Omental fat pad (tissue), 4 donors: Measurements from ENCODE around the gene AIFM3. TPM values are rescaled to one million over a fixed set of nuclear protein-coding genes. Genes with fewer than 3 reads are reported as not detected.

Experiments
- ATAC-seq: fragments of 150-250 bp; one replicate; pipeline ENCODE4 v1.9.1; 2016; ENCODE audit warnings: mild to moderate bottlenecking, moderate library complexity; ENCODE audit not compliant: low FRiP score
- DNase-seq: peaks from one replicate; pipeline ENCODE4 v3.0.0-alpha.2; 2019; ENCODE audit warnings: low spot score
- total RNA-seq, 4 donors: library from RNA; depleted of rRNA; stranded (reverse); fragments of >200 nt; gene quantifications; one replicate each; pipeline ENCODE4 v1.1.0, GENCODE V29; 2016
- TF ChIP-seq, protein P1 (sequence below), 3 donors: fragments of 450-650 bp; IDR thresholded peaks; one replicate each; pipeline ENCODE4 v1.5.1; 2016 to 2017; ENCODE audit warnings: antibody characterized with exemption in 3 of 3, mild to moderate bottlenecking in 3 of 3, moderate library complexity in 2 of 3

AIFM3 gene
- total RNA-seq, 4 donors from 2014 or later, result 1.0 to 2.6 (median 2.0) TPM

DNA sequence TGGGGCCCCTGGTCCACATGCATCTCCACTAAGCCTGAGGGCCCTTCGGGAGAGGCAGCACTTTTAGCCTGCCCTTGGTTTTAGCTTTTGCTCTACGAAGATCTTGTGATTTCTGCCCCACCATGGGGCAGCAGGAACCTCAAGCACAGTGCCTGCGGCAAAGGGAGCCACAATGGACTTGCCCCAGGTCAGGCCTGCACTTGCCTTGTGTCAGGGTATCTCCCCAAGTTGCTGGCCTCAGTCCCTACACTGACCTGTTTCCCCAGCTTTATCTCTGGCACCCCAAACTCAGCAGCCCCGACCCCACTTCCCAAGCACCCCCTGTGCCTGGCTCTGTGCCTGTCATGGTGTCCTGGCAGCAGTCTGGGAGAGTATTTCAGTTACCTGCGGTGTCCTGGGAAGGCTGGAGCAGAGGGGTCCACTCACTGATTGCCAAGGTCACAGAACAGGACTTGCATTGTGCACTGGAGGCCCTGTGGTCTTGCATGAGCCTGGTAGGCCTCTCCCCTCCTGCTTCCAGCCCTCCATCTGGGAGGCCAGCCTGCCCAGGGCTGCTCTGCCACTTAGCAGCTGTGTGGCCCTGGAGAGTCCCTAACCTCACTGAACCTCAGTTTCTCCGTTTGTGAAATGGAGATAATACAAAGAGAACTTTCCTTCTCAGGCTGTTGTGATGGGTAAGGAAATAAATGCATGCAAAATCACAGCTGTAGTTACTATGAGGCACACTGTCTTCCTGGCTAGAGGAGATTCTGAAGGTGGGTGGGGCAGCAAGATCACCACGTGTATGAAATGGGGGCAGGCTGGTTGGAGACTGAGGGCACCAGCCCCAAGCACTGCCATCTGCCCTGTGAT, 3.6 kb upstream of the AIFM3 start:
- ATAC-seq, result no peak
- TF ChIP-seq, protein P1, sequence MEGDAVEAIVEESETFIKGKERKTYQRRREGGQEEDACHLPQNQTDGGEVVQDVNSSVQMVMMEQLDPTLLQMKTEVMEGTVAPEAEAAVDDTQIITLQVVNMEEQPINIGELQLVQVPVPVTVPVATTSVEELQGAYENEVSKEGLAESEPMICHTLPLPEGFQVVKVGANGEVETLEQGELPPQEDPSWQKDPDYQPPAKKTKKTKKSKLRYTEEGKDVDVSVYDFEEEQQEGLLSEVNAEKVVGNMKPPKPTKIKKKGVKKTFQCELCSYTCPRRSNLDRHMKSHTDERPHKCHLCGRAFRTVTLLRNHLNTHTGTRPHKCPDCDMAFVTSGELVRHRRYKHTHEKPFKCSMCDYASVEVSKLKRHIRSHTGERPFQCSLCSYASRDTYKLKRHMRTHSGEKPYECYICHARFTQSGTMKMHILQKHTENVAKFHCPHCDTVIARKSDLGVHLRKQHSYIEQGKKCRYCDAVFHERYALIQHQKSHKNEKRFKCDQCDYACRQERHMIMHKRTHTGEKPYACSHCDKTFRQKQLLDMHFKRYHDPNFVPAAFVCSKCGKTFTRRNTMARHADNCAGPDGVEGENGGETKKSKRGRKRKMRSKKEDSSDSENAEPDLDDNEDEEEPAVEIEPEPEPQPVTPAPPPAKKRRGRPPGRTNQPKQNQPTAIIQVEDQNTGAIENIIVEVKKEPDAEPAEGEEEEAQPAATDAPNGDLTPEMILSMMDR (IDR thresholded peaks at IDR 0.05), result no peak
- no peak for DNase-seq

DNA sequence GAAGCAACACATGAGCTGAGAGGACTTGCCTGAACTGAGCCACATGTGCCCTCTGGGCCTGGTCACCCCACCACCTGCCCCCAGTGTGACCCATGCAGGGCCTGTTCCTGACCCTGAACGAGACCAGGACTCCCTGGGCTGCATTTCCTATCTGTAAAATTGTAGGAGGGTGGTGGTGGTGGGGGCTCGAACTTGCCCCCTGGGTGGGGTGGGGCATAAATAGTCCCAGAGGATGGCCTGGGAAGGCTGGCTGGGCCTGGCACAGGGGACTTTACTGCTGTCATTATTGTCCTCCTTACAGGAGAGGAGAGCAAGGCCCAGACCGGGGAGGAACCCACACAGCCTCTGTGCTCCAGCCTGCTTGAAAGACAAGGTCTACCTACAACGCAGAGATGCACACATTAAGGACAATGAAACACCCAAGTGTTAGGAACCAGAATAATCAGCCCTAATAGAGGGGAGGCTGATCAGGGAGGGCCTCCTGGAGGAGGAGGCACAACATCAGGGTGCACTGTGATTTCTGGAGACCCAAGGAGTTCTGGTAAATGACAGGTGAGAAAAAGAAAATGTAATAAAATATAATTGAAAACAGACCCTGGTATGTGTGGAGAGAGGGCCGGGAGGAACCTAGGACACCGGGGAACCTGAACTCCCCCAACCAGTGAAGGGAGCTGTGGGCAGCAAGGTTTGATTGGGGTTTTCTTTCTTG, 2.8 kb upstream of the AIFM3 start:
- ATAC-seq, result no peak

DNA sequence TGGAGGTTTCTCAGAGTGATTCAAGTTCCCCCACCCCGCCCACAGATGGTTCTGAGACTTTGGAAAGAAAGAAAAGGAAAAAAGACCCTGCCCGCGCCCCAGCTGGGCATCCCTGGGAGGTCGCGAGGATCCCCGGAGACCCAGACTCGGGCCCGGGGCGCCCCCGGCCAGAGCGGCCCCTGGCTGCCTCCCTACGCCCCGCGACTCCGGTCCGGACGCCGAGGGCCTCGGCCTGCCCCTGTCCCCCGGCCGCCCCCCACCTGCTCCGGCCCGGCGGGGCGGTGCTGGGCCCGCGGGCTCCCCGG, 2.3 kb upstream of the AIFM3 start:
- TF ChIP-seq, protein P1 (IDR thresholded peaks at IDR 0.05), result no peak
- ATAC-seq (no peak), DNase-seq (no peak)

More for the DNA sequence above, 2.8 kb upstream of the AIFM3 start:
- no peak for DNase-seq
- TF ChIP-seq, protein P1 (IDR thresholded peaks at IDR 0.05), result no peak

DNA sequence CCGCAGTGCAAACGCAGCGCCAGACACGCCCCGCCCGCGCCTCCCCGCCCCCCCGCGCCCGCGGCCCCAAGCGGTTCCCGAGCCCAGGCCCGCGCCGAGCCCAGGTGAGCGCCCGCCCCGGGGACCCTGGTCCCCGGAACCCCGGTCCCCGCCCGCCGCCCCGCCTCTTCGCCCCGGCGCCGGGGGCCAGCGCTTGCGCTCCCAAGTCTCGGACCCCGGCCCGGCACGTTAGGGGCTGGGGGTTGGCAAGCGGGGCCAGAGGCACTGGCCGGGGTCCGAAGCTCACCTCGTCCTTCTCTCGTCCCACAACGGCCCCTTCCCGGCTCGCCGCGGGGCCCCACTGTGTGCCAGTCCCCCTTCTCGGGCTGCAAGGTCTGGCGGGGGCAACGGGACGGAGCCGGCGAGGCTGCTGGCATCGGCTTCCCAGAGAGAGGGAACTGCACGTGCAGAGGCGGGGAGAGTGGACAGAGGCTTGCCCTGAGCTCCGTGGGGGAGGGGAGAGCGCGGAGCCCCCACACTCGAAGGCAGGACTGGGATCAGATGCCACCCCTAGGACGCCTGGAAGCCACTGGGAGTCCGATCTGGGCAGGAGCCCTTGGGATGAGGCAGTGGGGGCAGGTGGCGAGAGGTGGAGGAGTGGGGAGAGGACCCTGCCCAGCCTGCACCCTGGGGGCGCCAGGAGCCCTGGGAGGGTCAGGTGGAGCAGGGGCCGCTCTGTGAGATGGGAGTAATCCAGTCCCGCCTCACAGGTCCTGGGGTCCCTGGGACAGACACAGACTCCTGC, 1.8 kb upstream of the AIFM3 start:
- TF ChIP-seq, protein P1 (IDR thresholded peaks at IDR 0.05), result no peak
- peak; percentile 14 for ATAC-seq
- DNase-seq, result no peak

DNA sequence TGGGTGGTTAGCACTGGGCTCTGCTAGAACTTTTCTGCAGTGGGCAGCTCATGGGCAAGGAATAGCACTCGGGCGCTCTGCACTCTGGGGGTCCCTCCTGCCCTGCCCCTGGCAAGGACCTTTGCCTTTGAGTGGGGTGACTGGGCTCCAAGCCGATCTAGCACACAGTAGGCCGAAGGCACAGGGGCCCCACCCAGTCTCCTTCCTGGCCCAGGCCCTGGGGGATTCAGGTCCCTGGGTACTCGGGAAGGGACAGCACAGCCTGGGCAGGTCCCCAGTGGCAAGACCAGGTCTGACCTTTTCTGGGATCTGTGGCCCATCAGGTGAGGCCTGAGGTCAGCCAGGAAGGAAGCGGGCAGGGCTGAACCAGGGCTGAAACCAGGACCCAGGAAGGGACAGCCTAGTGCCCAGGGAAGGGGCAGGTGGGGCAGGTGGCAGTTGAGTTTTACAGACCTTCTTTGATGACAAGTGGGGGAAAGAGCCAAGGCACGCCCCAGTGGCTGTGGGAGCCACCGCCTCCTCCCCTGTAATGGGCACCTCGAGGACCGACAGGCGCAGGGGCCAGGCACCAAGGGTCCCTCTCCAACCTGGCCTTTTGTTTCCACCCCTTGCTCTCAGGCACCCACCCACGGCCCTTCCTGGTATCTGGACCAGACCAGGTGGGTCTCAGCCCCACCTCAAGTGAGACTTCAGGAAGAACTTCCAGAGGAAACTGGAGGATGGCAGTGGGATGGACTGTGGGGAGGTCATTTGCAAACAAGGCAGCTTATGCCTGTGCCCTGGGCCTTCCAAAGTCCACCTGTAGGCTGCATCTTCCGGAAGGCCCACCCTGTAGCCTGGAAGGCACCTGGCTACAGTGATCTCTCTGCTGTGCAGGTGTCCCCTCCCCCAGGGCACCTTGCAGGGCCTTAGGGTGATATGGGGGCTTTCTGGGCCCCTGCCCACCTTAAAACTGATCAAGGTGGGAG, 883 bp upstream of the AIFM3 start:
- TF ChIP-seq, protein P1 (IDR thresholded peaks at IDR 0.05), result no peak
- ATAC-seq (no peak), DNase-seq (no peak)

DNA sequence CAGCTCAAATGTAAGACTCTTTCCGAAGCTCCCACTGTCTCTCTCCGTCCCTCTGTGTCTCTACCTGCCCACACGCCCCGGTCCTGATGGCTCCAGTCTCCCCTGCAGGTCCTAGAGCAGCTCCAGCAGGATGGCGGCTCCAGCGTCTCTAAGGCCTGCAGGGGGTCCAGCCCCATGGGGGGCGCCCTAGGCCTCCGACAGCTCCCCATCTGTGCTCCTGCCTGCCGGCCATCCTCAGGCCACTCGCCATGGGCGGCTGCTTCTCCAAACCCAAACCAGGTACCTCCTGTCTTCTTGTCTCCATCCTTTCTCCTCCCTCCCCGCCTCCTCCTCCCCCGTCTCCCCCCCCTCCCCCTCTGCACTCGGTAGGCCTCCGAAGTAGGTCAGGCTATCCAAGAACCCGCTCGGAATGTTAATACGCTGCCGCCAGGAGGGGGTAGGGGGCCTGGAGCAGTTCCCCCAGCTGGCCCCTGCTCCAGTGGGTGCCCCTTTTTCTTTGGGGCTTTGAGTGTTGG, 699 bp downstream of the AIFM3 start:
- TF ChIP-seq, protein P1 (IDR thresholded peaks at IDR 0.05), result no peak
- ATAC-seq (no peak), DNase-seq (no peak)
